ENCODE results near the gene RERE. TPM values are rescaled to one million over a fixed set of nuclear protein-coding genes. Genes with fewer than 3 reads are reported as not detected.

RERE gene
- total and polyA plus RNA-seq, 12 donors = 33.4 to 146 (median 72.7) TPM

- TF ChIP-seq POLR2A (IDR thresholded peaks at IDR 0.05) = no peak
- TF ChIP-seq CTCF (IDR thresholded peaks at IDR 0.05) = no peak
- H3K27ac ChIP-seq = peak overlapping the region in 2 of 5 donors; percentile 8 to 52
- no peaks in the 10 kb centered on the region for H3K27me3 ChIP-seq
- WGBS, 4 donors = 62 to 72% (median 67%) methylated on average over 5 of the region's 5 CpGs
- no peak overlapping the region for H3K4me3 ChIP-seq
- intact Hi-C loops (cut with DNase I) = no loop called here
- no peaks in the 10 kb centered on the region for H3K36me3 ChIP-seq (replicated peaks in 1 of 2)
- peaks cover 22 to 34% of the 10 kb centered on the region in 2 donors for H3K4me1 ChIP-seq (replicated peaks in 1 of 2)
- no peaks in the 10 kb centered on the region for H3K9me3 ChIP-seq (replicated peaks in 1 of 3)
- DNase-seq = no peak
Measured at GRCh38 chr1:8523666-8524206, 293.7 kb downstream of the RERE start.

GRCh38 chr1:8520483-8520966 is 296.9 kb downstream of the RERE start:
- Histone ChIP-seq H3K4me1 (replicated peaks in 1 of 2) (peaks cover 31 to 48% of the 10 kb centered on the region in 2 donors), H3K4me3 (no peak overlapping the region), H3K36me3 (replicated peaks in 1 of 2) (no peaks in the 10 kb centered on the region), H3K27ac (no peak overlapping the region), H3K9me3 (replicated peaks in 1 of 3) (no peaks in the 10 kb centered on the region), H3K27me3 (no peaks in the 10 kb centered on the region)
- WGBS, 4 donors = 80 to 95% (median 85%) methylated on average over 6 of the region's 6 CpGs
- no peak for DNase-seq
- intact Hi-C loops (cut with DNase I) = no loop called here
- TF ChIP-seq POLR2A (IDR thresholded peaks at IDR 0.05) (no peak), CTCF (IDR thresholded peaks at IDR 0.05) (no peak)

GRCh38 chr1:8519167-8519566 is 298.3 kb downstream of the RERE start:
- Histone ChIP-seq H3K27ac (no peak overlapping the region), H3K4me3 (no peak overlapping the region), H3K4me1 (replicated peaks in 1 of 2) (peaks cover 20 to 35% of the 10 kb centered on the region in 2 donors), H3K36me3 (replicated peaks in 1 of 2) (no peaks in the 10 kb centered on the region), H3K27me3 (no peaks in the 10 kb centered on the region), H3K9me3 (replicated peaks in 1 of 3) (no peaks in the 10 kb centered on the region)
- DNase-seq = no peak
- 86 to 100% (median 96%) methylated on average over 1 of the region's 1 CpG for WGBS, 4 donors
- TF ChIP-seq CTCF (IDR thresholded peaks at IDR 0.05) (no peak), POLR2A (IDR thresholded peaks at IDR 0.05) (no peak)
- intact Hi-C loops (cut with DNase I) = no loop called here

- Histone ChIP-seq H3K27ac (no peak overlapping the region), H3K4me1 (replicated peaks in 1 of 2) (peaks cover 13 to 28% of the 10 kb centered on the region in 2 donors), H3K4me3 (no peak overlapping the region), H3K27me3 (no peaks in the 10 kb centered on the region), H3K9me3 (replicated peaks in 1 of 3) (no peaks in the 10 kb centered on the region), H3K36me3 (replicated peaks in 1 of 2) (no peaks in the 10 kb centered on the region)
- DNase-seq = no peak
- WGBS, 4 donors = 77 to 84% (median 82%) methylated on average over 3 of the region's 3 CpGs
- TF ChIP-seq POLR2A (IDR thresholded peaks at IDR 0.05) = no peak
- no peak for TF ChIP-seq CTCF (IDR thresholded peaks at IDR 0.05)
- intact Hi-C loops (cut with DNase I) = no loop called here
Measured at GRCh38 chr1:8518490-8518801, 299.0 kb downstream of the RERE start.

All from adrenal gland (tissue), 12 donors.